Spleen (tissue), 11 donors: ENCODE data around the gene ANKZF1. TPM values are rescaled to one million over a fixed set of nuclear protein-coding genes. Genes with fewer than 3 reads are reported as not detected.
A peak's percentile ranks its signal among the peaks of the same experiment; 100 is the strongest.

Experiments
- DNase-seq: peaks from one replicate; pipeline ENCODE4 v3.0.0-alpha.2; 2020
- H3K27ac ChIP-seq, 8 donors: fragments of 200-600 bp; sonication (generic) in 7 of 8; 1 replicate in 4 of 8; 2 replicates in 4 of 8; pipeline versions ENCODE4 v1.5.0 to v1.8.0; 2016 to 2021; ENCODE audit warnings: inconsistent platforms in 4 of 8, mild to moderate bottlenecking in 4 of 8, moderate library complexity in 1 of 8
- H3K27me3 ChIP-seq, 7 donors: fragments of 200-600 bp; sonication (generic) in 6 of 7; replicated peaks in 1 of 7; 1 replicate in 4 of 7; 2 replicates in 3 of 7; pipeline versions ENCODE4 v1.5.0 to v1.8.0; 2016 to 2021; ENCODE audit warnings: inconsistent platforms in 3 of 7, mild to moderate bottlenecking in 1 of 7
- H3K36me3 ChIP-seq, 6 donors: fragments of 200-600 bp; sonication (generic) in 5 of 6; 1 replicate in 4 of 6; 2 replicates in 2 of 6; pipeline versions ENCODE4 v1.5.0 to v1.8.0; 2016 to 2021; ENCODE audit warnings: inconsistent platforms in 2 of 6
- H3K4me1 ChIP-seq, 6 donors: fragments of 200-600 bp; sonication (generic) in 5 of 6; 1 replicate in 3 of 6; 2 replicates in 3 of 6; pipeline versions ENCODE4 v1.5.0 to v1.8.0; 2016 to 2021; ENCODE audit warnings: inconsistent platforms in 3 of 6
- H3K4me3 ChIP-seq, 8 donors: fragments of 200-600 bp; sonication (generic) in 7 of 8; 1 replicate in 4 of 8; 2 replicates in 4 of 8; pipeline versions ENCODE4 v1.5.0 to v1.8.0; 2016 to 2021; ENCODE audit warnings: inconsistent platforms in 4 of 8, mild to moderate bottlenecking in 4 of 8, moderate library complexity in 2 of 8
- H3K9me3 ChIP-seq, 8 donors: fragments of 200-600 bp; sonication (generic) in 7 of 8; 1 replicate in 4 of 8; 2 replicates in 4 of 8; pipeline versions ENCODE4 v1.5.0 to v1.8.0; 2016 to 2021; ENCODE audit warnings: inconsistent platforms in 4 of 8
- POLR2A ChIP-seq, 3 donors: fragments of 450-650 bp; IDR thresholded peaks; one replicate each; pipeline ENCODE4 v1.5.1; 2017; ENCODE audit warnings: antibody characterized with exemption in 3 of 3, mild to moderate bottlenecking in 1 of 3
- POLR2AphosphoS5 ChIP-seq, 3 donors: sonication (generic); formaldehyde crosslinking; IDR thresholded peaks; one replicate each; pipeline ENCODE4 v1.5.1; 2017; ENCODE audit warnings: antibody characterized with exemption in 3 of 3
- WGBS, 5 donors: extraction: QIAGEN DNeasy Blood & Tissue Kit in 3 of 5; methylation state at CpG; one replicate each; pipeline versions ENCODE4 v1.1.5 to v1.1.7; 2013 to 2018; 5-methylcytosine and 5-hydroxymethylcytosine counted together
- intact Hi-C: fragments of 100-400 bp; cut with DNase I; formaldehyde crosslinking; loops from one replicate; pipeline ENCODE4 v1.15.0; 2023; ENCODE audit warnings: low total_unique reads
- polyA plus RNA-seq, 3 donors: library from polyadenylated mRNA; stranded (reverse); fragments of 200-250 nt; gene quantifications; one replicate each; pipeline ENCODE4 v1.2.1, GENCODE V29; 2013
- total RNA-seq, 7 donors: library from RNA; depleted of rRNA in 3 of 7; stranded (reverse); fragments of >200 nt in 3 of 7; fragmentation: NEBNext Ultra II Directional in 4 of 7; extraction: Animal tissue kit (Norgen Biotek cat#: 25700) in 4 of 7; gene quantifications; one replicate each; pipeline versions ENCODE4 v1.1.0 to v1.2.1, GENCODE V29; 2016 to 2021
- TF ChIP-seq, protein P1 (sequence below), 11 experiments: fragments of 200-600 bp in 7 of 11; fragments of 450-650 bp in 4 of 11; sonication (generic) in 4 of 11; IDR thresholded peaks in 8 of 11; conservative IDR thresholded peaks in 3 of 11; 1 replicate in 7 of 11; 2 replicates in 4 of 11; pipeline versions ENCODE4 v1.4.0 to v1.8.0; 2016 to 2021; ENCODE audit warnings: antibody characterized with exemption in 11 of 11, inconsistent platforms in 4 of 11, mild to moderate bottlenecking in 1 of 11
- donor health status: healthy with polysubstance abuse.
- donor health status: DM: no; HTN: no; CAD: no; lungs with moderate emphysema.
- donor health status: DM: no; HTN: no; CAD: no.
- donor health status: Bipolar disorder and iron deficiency.
- donor health status: healthy.
- donor health status: DM: no; HTN: no; CAD: no.
- donor health status: DM: yes; HTN: yes; CAD: no.

Gene ANKZF1
- total and polyA plus RNA-seq, 10 donors = 30.5 to 141 (median 71.1) TPM

DNA sequence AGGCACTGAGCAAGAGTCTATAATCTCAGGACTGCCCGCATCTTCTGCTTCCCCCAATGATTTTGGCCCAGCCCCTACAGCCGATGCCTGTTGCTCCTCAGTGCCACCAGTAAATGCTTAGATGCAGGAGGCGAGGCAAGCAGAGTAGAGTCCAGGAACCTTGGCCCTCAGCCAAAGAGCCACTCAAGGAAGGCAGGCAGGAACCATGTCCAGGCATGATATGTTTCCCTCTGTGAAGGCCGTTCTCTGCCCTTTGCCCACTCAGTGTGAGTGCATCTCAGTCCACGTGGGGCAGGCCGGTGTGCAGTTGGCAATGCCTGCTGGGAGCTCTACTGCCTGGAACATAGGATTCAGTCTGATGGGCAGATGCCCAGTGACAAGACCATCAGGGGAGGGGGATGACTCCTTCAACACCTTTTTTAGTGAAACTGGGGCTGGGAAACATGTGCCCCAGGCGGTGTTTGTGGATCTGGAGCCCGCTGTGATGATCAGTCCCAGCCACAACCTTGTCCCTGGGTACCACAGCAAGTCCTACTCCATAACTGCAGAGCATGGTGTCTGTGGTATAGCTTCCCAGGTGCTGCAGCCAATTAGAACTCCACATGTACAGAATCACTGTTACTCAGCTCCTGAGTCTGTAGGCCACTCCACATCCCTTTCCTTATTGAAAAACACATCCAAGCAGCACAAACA, 39.9 kb downstream of the ANKZF1 start:
- Histone ChIP-seq H3K4me1 (peaks cover 0 to 27% (median 12%) of the 10 kb centered on the region in 6 donors), H3K27me3 (no peaks in the 10 kb centered on the region), H3K27ac (no peak overlapping the region), H3K9me3 (no peaks in the 10 kb centered on the region), H3K36me3 (no peaks in the 10 kb centered on the region), H3K4me3 (no peak overlapping the region)
- TF ChIP-seq, protein P1, sequence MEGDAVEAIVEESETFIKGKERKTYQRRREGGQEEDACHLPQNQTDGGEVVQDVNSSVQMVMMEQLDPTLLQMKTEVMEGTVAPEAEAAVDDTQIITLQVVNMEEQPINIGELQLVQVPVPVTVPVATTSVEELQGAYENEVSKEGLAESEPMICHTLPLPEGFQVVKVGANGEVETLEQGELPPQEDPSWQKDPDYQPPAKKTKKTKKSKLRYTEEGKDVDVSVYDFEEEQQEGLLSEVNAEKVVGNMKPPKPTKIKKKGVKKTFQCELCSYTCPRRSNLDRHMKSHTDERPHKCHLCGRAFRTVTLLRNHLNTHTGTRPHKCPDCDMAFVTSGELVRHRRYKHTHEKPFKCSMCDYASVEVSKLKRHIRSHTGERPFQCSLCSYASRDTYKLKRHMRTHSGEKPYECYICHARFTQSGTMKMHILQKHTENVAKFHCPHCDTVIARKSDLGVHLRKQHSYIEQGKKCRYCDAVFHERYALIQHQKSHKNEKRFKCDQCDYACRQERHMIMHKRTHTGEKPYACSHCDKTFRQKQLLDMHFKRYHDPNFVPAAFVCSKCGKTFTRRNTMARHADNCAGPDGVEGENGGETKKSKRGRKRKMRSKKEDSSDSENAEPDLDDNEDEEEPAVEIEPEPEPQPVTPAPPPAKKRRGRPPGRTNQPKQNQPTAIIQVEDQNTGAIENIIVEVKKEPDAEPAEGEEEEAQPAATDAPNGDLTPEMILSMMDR (IDR thresholded peaks at IDR 0.05 in 8 of 11, conservative IDR thresholded peaks at IDR 0.05 in 3 of 11) = no peak
- peak; percentile 27 to 80 (median 78) for TF ChIP-seq POLR2AphosphoS5 (IDR thresholded peaks at IDR 0.05)
- WGBS, 5 donors = 68 to 75% (median 74%) methylated on average over 8 of the region's 8 CpGs
- peak; percentile 77 for DNase-seq
- intact Hi-C loops = no loop called here

DNA sequence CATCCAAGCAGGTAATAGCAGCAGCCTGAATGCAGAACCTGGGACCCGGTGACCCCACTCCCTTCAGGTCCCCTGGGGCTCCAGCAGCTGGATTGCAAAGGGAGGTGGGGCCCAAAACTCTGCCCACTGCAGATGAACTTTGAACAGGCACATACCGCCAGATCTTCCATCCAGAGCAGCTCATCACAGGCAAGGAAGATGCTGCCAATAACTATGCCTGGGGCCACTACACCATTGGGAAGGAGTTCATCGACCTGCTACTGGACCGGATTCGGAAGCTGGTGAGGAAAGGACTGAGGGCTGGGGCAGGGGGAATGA, 40.4 kb downstream of the ANKZF1 start:
- Histone ChIP-seq H3K4me1 (peaks cover 0 to 27% (median 12%) of the 10 kb centered on the region in 6 donors), H3K27me3 (no peaks in the 10 kb centered on the region), H3K4me3 (no peak overlapping the region), H3K9me3 (no peaks in the 10 kb centered on the region), H3K27ac (no peak overlapping the region), H3K36me3 (no peaks in the 10 kb centered on the region)
- intact Hi-C loops = no loop called here
- no peak for TF ChIP-seq POLR2AphosphoS5 (IDR thresholded peaks at IDR 0.05)
- no peak for TF ChIP-seq POLR2A (IDR thresholded peaks at IDR 0.05)
- TF ChIP-seq, protein P1 (IDR thresholded peaks at IDR 0.05 in 8 of 11, conservative IDR thresholded peaks at IDR 0.05 in 3 of 11) = no peak
- no peak for DNase-seq
- 87 to 94% (median 89%) methylated on average over 5 of the region's 5 CpGs for WGBS, 5 donors

GRCh38 chr2:219271021-219271420, 41.4 kb downstream of the ANKZF1 start:
- TF ChIP-seq POLR2AphosphoS5 (IDR thresholded peaks at IDR 0.05) = no peak
- TF ChIP-seq POLR2A (IDR thresholded peaks at IDR 0.05) = no peak
- TF ChIP-seq, protein P1 (IDR thresholded peaks at IDR 0.05 in 8 of 11, conservative IDR thresholded peaks at IDR 0.05 in 3 of 11) = no peak
- no peaks in the 10 kb centered on the region for H3K9me3 ChIP-seq
- WGBS, 5 donors = 61 to 78% (median 74%) methylated on average over 2 of the region's 2 CpGs
- no peak overlapping the region for H3K4me3 ChIP-seq
- peaks cover 0 to 22% (median 10%) of the 10 kb centered on the region in 6 donors for H3K4me1 ChIP-seq
- H3K36me3 ChIP-seq = no peaks in the 10 kb centered on the region
- intact Hi-C loops = no loop called here
- no peaks in the 10 kb centered on the region for H3K27me3 ChIP-seq
- no peak for DNase-seq
- H3K27ac ChIP-seq = no peak overlapping the region

DNA sequence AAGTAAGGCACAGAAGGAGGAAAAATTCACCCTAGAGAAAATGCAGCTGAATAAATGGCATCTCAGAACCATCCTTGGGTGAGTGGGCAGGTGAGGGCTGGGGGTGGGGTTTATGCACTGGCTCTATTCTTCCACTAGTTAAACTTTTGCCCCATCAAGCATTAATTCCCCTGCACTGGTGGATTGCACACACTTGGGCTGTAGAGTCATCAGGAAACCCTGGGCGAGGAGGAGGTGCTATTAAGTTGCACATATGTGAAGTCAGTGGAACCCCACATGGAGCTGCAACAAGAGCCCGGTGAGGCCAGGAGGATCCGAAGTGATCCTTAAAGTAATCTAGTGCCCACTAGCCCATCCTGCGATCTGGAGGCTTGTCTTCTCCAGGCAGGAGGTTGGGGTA, 42.8 kb downstream of the ANKZF1 start:
- H3K27ac ChIP-seq = no peak overlapping the region
- no peak for TF ChIP-seq POLR2A (IDR thresholded peaks at IDR 0.05)
- TF ChIP-seq, protein P1 (IDR thresholded peaks at IDR 0.05 in 8 of 11, conservative IDR thresholded peaks at IDR 0.05 in 3 of 11) = no peak
- no peak for TF ChIP-seq POLR2AphosphoS5 (IDR thresholded peaks at IDR 0.05)
- intact Hi-C loops = no loop called here

More for the DNA sequence above, 42.8 kb downstream of the ANKZF1 start:
- Histone ChIP-seq H3K27me3 (no peaks in the 10 kb centered on the region), H3K4me3 (no peak overlapping the region), H3K9me3 (no peaks in the 10 kb centered on the region), H3K4me1 (peaks cover 0 to 26% (median 15%) of the 10 kb centered on the region in 6 donors), H3K36me3 (no peaks in the 10 kb centered on the region)
- whole genome bisulfite sequencing, 5 donors = 80 to 87% (median 86%) methylated on average over 4 of the region's 4 CpGs
- DNase-seq = no peak
